Stomach smooth muscle (tissue), 2 donors: ENCODE results near the gene FAM217A.

Experiments used
- H3K27ac ChIP-seq: one replicate; pipeline ENCODE4 v1.7.0; 2013; ENCODE audit warnings: mild to moderate bottlenecking, low read length, inconsistent platforms
- H3K27me3 ChIP-seq, 2 donors: one replicate each; pipeline ENCODE4 v1.7.0; 2013; ENCODE audit warnings: low read length in 2 of 2; ENCODE audit not compliant: insufficient read depth in 2 of 2, control insufficient read depth in 1 of 2
- H3K36me3 ChIP-seq, 2 donors: one replicate each; pipeline ENCODE4 v1.7.0; 2013; ENCODE audit warnings: low read length in 2 of 2; ENCODE audit not compliant: control insufficient read depth in 2 of 2, insufficient read depth in 2 of 2
- H3K4me1 ChIP-seq: one replicate; pipeline ENCODE4 v1.7.0; 2013; ENCODE audit warnings: low read length; ENCODE audit not compliant: control insufficient read depth, insufficient read depth
- H3K4me3 ChIP-seq, 2 donors: one replicate each; pipeline ENCODE4 v1.7.0; 2013; ENCODE audit warnings: low read length in 2 of 2
- H3K9ac ChIP-seq, 2 donors: one replicate each; pipeline ENCODE4 v1.7.0; 2013; ENCODE audit warnings: low read length in 2 of 2, mild to moderate bottlenecking in 1 of 2
- H3K9me3 ChIP-seq, 2 donors: one replicate each; pipeline ENCODE4 v1.7.0; 2013; ENCODE audit warnings: low read length in 2 of 2; ENCODE audit not compliant: control insufficient read depth in 2 of 2
- donor health status: healthy.
- donor health status: Pancreatic carcinoma.

Gene FAM217A

DNA sequence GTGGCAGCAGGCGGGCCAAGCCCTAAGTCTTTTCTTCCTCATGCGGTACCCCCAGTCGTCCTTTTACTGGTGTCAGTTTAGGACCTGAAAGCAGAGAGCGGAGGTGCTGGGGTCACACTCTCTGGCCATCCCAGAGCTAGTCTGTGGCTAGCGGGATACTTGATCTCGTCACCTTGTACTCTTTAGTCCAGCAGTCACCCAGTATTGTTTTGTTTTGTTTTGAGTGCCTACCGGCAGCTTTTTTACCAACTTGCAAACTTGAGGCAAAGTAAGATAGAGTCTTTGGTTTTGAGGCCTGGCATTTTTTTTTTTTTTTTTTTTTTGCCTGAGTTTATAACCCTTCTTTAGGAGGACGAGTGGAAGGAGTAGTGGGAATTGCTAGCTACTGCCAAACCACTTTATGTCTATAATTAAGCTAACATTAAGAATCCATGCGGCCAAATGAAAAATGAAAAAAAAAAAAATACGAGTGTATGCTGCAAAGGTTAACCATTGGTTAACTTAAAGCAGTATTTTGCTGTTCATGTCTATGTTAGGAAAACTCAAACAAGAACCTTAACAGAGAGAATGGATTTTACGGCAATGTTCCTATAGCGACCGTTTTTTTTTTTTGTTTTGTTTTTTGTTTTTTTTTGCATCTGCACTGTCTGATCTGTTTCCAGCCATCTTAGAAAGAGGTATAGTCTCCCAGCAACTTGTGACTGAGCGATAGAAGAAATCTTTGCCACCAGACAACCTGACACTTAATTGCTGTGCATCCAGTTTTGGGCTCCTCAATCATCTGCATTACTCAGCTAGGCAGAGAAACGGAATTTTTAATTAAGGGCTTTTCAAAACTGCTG, 56.9 kb downstream of the FAM217A start:
- no peaks in the 10 kb centered on the region for H3K27me3 ChIP-seq
- peak overlapping the region; percentile 90 for H3K27ac ChIP-seq
- H3K4me1 ChIP-seq: peaks cover 22% of the 10 kb centered on the region
- H3K9me3 ChIP-seq: no peaks in the 10 kb centered on the region
- H3K36me3 ChIP-seq: no peaks in the 10 kb centered on the region
- peak overlapping the region; percentile 91 to 97 for H3K4me3 ChIP-seq
- peak overlapping the region; percentile 94 for H3K9ac ChIP-seq

DNA sequence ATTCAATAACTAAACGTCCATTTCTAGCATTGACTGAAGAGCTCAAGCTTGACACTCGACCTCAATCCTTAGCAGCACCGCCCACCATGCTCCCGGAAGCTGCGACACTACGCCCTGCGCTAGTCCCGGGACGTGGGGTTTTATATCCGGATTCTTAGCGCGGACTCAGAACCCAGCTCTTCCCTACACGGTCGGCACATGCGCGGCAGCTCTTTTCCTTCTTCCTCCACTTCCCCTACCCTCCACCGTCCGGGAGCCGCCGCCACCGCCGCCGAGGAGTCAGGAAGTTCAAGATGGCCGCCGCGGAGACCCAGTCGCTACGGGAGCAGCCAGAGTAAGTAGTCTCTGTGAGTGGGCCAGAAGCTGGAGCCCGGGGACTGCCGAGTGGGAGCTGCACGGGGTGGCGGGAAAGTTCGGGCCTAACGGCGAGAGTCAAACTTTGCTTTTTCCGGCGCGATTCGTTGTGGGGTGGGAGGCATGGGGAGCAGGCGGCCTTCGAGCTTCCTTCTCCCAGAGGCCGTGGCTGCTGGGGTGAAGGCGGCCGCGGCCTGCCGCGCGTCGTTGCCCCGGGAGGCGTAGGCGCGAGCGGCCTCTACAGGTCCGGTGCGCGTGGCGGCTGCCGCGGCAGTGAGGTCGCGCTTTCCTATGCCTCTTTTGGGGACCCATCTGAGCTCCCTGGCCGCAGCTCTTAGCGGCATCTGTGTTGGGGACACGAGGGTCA, 57.6 kb downstream of the FAM217A start:
- no peaks in the 10 kb centered on the region for H3K27me3 ChIP-seq
- H3K36me3 ChIP-seq: no peaks in the 10 kb centered on the region
- peak overlapping the region; percentile 90 for H3K27ac ChIP-seq
- no peaks in the 10 kb centered on the region for H3K9me3 ChIP-seq
- peak overlapping the region; percentile 91 to 97 for H3K4me3 ChIP-seq
- peaks cover 24% of the 10 kb centered on the region for H3K4me1 ChIP-seq
- H3K9ac ChIP-seq: peak overlapping the region; percentile 94

DNA sequence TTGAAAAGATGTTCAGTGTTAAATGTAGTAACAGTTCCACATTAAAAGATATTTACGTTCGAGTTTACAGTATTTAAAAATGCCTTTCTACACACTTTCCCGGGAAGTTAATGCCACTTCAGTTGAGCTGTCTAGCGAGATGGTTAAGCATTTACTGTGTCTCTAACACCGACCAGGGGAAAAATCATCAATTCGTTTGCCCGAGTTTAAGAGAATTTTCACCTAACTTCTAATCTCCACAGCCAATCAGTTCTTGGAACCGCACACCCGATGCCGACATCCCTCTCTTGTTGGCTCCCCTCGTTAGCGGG, 58.2 kb downstream of the FAM217A start:
- H3K36me3 ChIP-seq: no peaks in the 10 kb centered on the region
- H3K9ac ChIP-seq: peak overlapping the region; percentile 94
- no peaks in the 10 kb centered on the region for H3K27me3 ChIP-seq
- H3K27ac ChIP-seq: peak overlapping the region; percentile 90
- peaks cover 25% of the 10 kb centered on the region for H3K4me1 ChIP-seq
- H3K4me3 ChIP-seq: peak overlapping the region; percentile 91 to 97
- H3K9me3 ChIP-seq: no peaks in the 10 kb centered on the region

DNA sequence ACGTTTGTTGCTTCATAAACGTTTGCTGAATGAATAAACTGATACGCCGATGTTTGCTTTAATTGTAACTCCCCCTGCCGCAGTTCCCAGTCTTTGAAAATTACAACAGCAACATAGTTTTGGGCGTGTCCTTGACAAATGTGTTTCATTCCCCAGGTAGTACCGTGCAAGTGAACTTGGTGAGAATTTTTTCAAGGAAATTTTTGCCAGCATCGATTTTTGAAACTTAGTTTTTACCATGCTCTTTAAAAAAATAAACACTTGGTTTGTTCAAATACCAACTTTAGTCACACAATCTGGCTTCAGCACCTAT, 60.1 kb downstream of the FAM217A start:
- H3K27me3 ChIP-seq: no peaks in the 10 kb centered on the region
- H3K9me3 ChIP-seq: no peaks in the 10 kb centered on the region
- H3K4me3 ChIP-seq: peak overlapping the region; percentile 65 to 91
- H3K9ac ChIP-seq: peak overlapping the region; percentile 87 to 94
- peaks cover 24% of the 10 kb centered on the region for H3K4me1 ChIP-seq
- no peaks in the 10 kb centered on the region for H3K36me3 ChIP-seq
- peak overlapping the region; percentile 96 for H3K27ac ChIP-seq
